B cell (primary cell): Measurements from ENCODE around the gene B3GLCT. TPM values are rescaled to one million over a fixed set of nuclear protein-coding genes. Genes with fewer than 3 reads are reported as not detected.

Source experiments
- ATAC-seq: fragments of 200-7000 bp; cut with Tn5 transposase; one replicate; pipeline ENCODE4 v1.10.0; 2021; ENCODE audit warnings: low read depth, mild to moderate bottlenecking, moderate number of reproducible peaks, moderate library complexity
- CTCF ChIA-PET: fragments of 350-600 bp; sonication (Branson Sonifier 250); formaldehyde crosslinking; loops from one replicate; lab custom pipeline; 2021; ENCODE audit warnings: antibody characterized with exemption, inconsistent platforms; lab: Charles Lee
- POLR2A ChIA-PET: fragments of 350-600 bp; sonication (Branson Sonifier 250); formaldehyde crosslinking; loops from one replicate; lab custom pipeline; 2021; ENCODE audit warnings: antibody characterized with exemption; lab: Charles Lee
- DNase-seq: peaks from one replicate; pipeline ENCODE4 v3.0.0; 2013
- H2AFZ ChIP-seq: 2 replicates; pipeline ENCODE4 v1.6.1; 2012; ENCODE audit warnings: mild to moderate bottlenecking, low read depth, low read length; ENCODE audit not compliant: insufficient read depth, poor library complexity, severe bottlenecking
- H3K27ac ChIP-seq, 2 donors: 1 replicate in 1 of 2; 2 replicates in 1 of 2; pipeline ENCODE4 v1.5.1; 2012 to 2013; ENCODE audit warnings: low read length in 2 of 2, mild to moderate bottlenecking in 2 of 2, moderate library complexity in 1 of 2
- H3K27me3 ChIP-seq, 4 experiments: fragments of 200-600 bp in 1 of 4; sonication (generic) in 1 of 4; replicated peaks in 1 of 4; 1 replicate in 2 of 4; 2 replicates in 2 of 4; pipeline versions ENCODE4 v1.6.1 to v1.7.0; 2013 to 2016; ENCODE audit warnings: low read length in 3 of 4, mild to moderate bottlenecking in 2 of 4, mixed read lengths in 1 of 4, moderate library complexity in 1 of 4; ENCODE audit not compliant: insufficient read depth in 4 of 4, control insufficient read depth in 3 of 4; ENCODE audit errors: control extremely low read depth in 1 of 4
- H3K36me3 ChIP-seq, 2 experiments: replicated peaks in 1 of 2; 1 replicate in 1 of 2; 2 replicates in 1 of 2; pipeline versions ENCODE4 v1.6.1 to v1.7.1; 2013; ENCODE audit warnings: low read length in 1 of 2; ENCODE audit not compliant: insufficient read depth in 2 of 2, control insufficient read depth in 1 of 2; ENCODE audit errors: control extremely low read depth in 1 of 2, extremely low read depth in 1 of 2
- H3K4me1 ChIP-seq, 2 donors: fragments of 200-600 bp in 1 of 2; sonication (generic) in 1 of 2; 1 replicate in 1 of 2; 2 replicates in 1 of 2; pipeline versions ENCODE4 v1.5.1 to v1.6.1; 2013 to 2017; ENCODE audit warnings: low read length in 2 of 2; ENCODE audit not compliant: control insufficient read depth in 2 of 2, insufficient read depth in 2 of 2
- H3K4me2 ChIP-seq: replicated peaks from 2 replicates; pipeline ENCODE3; 2012; ENCODE audit warnings: mild to moderate bottlenecking, low read depth, low read length; ENCODE audit not compliant: poor library complexity, severe bottlenecking
- H3K4me3 ChIP-seq, 5 experiments: fragments of 200-600 bp in 1 of 5; sonication (generic) in 1 of 5; 1 replicate in 3 of 5; 2 replicates in 2 of 5; pipeline versions ENCODE4 v1.5.1 to v1.7.0; 2011 to 2016; ENCODE audit warnings: low read length in 4 of 5, mild to moderate bottlenecking in 4 of 5, low read depth in 2 of 5, control low read depth in 1 of 5, moderate library complexity in 1 of 5; ENCODE audit not compliant: insufficient read depth in 1 of 5; ENCODE audit errors: control extremely low read depth in 1 of 5, extremely low read depth in 1 of 5
- H3K79me2 ChIP-seq: fragments of 200-600 bp; sonication (generic); one replicate; pipeline ENCODE4 v1.6.0; 2016; ENCODE audit warnings: low read length; ENCODE audit not compliant: control insufficient read depth, insufficient read depth
- H3K9ac ChIP-seq: fragments of 200-600 bp; sonication (generic); 2 replicates; pipeline ENCODE4 v1.6.1; 2017; ENCODE audit warnings: mild to moderate bottlenecking, low read length, moderate library complexity
- H3K9me3 ChIP-seq, 3 donors: one replicate each; pipeline versions ENCODE4 v1.6.1 to v1.7.1; 2013; ENCODE audit warnings: low read length in 2 of 3; ENCODE audit not compliant: control insufficient read depth in 2 of 3, insufficient read depth in 1 of 3; ENCODE audit errors: control extremely low read depth in 1 of 3
- H4K20me1 ChIP-seq: 2 replicates; pipeline ENCODE4 v1.6.0; 2012; ENCODE audit warnings: mild to moderate bottlenecking, low read length; ENCODE audit not compliant: insufficient read depth, control insufficient read depth, poor library complexity, severe bottlenecking
- H3K27ac Mint-ChIP-seq: one replicate; pipeline ENCODE4 v1.8.0; 2021; ENCODE audit warnings: mixed read lengths
- H3K27me3 Mint-ChIP-seq: one replicate; pipeline ENCODE4 v1.8.0; 2021; ENCODE audit warnings: mixed read lengths
- H3K4me1 Mint-ChIP-seq: one replicate; pipeline ENCODE4 v1.8.0; 2021; ENCODE audit warnings: mixed read lengths
- H3K4me3 Mint-ChIP-seq: one replicate; pipeline ENCODE4 v1.8.0; 2021; ENCODE audit warnings: mixed read lengths
- H3K9me3 Mint-ChIP-seq: one replicate; pipeline ENCODE4 v1.8.0; 2022; ENCODE audit warnings: mixed read lengths; ENCODE audit not compliant: insufficient read depth
- EZH2 ChIP-seq: IDR thresholded peaks from 2 replicates; pipeline ENCODE4 v1.6.1; 2012; ENCODE audit warnings: borderline replicate concordance, low read depth, mild to moderate bottlenecking, moderate library complexity, low read length; ENCODE audit not compliant: insufficient read depth, poor library complexity, severe bottlenecking
- WGBS: methylation state at CpG from one replicate; pipeline ENCODE4 v1.1.5; 2013; ENCODE audit warnings: missing lambda C conversion rate; ENCODE audit not compliant: insufficient coverage; 5-methylcytosine and 5-hydroxymethylcytosine counted together
- intact Hi-C: fragments of 100-400 bp; cut with micrococcal nuclease; formaldehyde crosslinking; loops from one replicate; pipeline ENCODE4 v1.10.0; 2022
- polyA plus RNA-seq: library from polyadenylated mRNA; depleted of rRNA; stranded (reverse); fragments of >200 nt; gene quantifications from 2 replicates; pipeline ENCODE4 v1.2.3, GENCODE V29; 2012
- total RNA-seq, 2 donors: library from RNA; stranded (reverse); fragments of 120-200 nt in 1 of 2; gene quantifications; 1 replicate in 1 of 2; 2 replicates in 1 of 2; pipeline versions ENCODE4 v1.2.3 to v1.2.4, GENCODE V29; 2013 to 2022
- TF ChIP-seq, protein P1 (sequence below): fragments of 200-600 bp; IDR thresholded peaks from one replicate; pipeline ENCODE4 v1.8.0; 2022; ENCODE audit warnings: antibody characterized with exemption, mild to moderate bottlenecking

B3GLCT gene
- total and polyA plus RNA-seq, 2 donors (not counting 1 experiment from before 2014, with no cell fraction given) = 1.4 to 6.2 TPM

DNA sequence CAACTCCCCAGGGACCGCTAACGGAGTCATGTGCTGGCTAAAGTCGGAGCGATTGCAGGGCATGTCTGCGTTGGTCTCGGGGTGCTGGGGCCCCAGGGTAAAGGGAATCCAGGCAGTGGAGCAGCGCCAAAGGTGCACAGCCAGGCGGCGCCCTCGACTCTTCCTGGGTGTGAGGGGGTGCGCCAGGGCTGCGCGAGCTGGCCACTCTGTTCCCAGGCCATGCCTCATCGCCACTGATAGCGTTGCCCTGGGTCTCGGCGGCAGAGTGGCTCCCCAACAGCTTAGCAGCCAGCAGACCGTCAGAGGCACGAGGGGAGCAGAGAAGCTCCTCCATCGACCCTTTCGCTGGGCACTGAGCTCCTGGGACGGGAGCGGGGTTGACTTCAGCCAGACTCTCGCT, 152.7 kb downstream of the B3GLCT start:
- no peak overlapping the region for H3K4me3 ChIP-seq
- ChIA-PET POLR2A (no interaction called here), CTCF (no interaction called here)
- Mint-ChIP-seq H3K4me1 (no peaks in the 10 kb centered on the region), H3K27me3 (peaks cover 11% of the 10 kb centered on the region), H3K4me3 (no peak overlapping the region), H3K9me3 (peaks cover 13% of the 10 kb centered on the region), H3K27ac (no peak overlapping the region)
- TF ChIP-seq, protein P1, sequence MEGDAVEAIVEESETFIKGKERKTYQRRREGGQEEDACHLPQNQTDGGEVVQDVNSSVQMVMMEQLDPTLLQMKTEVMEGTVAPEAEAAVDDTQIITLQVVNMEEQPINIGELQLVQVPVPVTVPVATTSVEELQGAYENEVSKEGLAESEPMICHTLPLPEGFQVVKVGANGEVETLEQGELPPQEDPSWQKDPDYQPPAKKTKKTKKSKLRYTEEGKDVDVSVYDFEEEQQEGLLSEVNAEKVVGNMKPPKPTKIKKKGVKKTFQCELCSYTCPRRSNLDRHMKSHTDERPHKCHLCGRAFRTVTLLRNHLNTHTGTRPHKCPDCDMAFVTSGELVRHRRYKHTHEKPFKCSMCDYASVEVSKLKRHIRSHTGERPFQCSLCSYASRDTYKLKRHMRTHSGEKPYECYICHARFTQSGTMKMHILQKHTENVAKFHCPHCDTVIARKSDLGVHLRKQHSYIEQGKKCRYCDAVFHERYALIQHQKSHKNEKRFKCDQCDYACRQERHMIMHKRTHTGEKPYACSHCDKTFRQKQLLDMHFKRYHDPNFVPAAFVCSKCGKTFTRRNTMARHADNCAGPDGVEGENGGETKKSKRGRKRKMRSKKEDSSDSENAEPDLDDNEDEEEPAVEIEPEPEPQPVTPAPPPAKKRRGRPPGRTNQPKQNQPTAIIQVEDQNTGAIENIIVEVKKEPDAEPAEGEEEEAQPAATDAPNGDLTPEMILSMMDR = no peak
- no peak for TF ChIP-seq EZH2
- no peaks in the 10 kb centered on the region for H3K79me2 ChIP-seq
- ATAC-seq (no peak), DNase-seq (no peak)
- H2AFZ ChIP-seq = no peak overlapping the region
- no peak overlapping the region for H3K9ac ChIP-seq
- no peaks in the 10 kb centered on the region for H3K4me1 ChIP-seq
- no peaks in the 10 kb centered on the region for H3K36me3 ChIP-seq
- H3K27me3 ChIP-seq = no peaks in the 10 kb centered on the region
- H3K4me2 ChIP-seq = no peak overlapping the region
- 35% methylated on average over 24 of the region's 24 CpGs for WGBS
- intact Hi-C loops = no loop called here
- no peaks in the 10 kb centered on the region for H4K20me1 ChIP-seq
- peaks cover 0 to 21% (median 19%) of the 10 kb centered on the region in 3 donors for H3K9me3 ChIP-seq
- no peak overlapping the region for H3K27ac ChIP-seq

DNA sequence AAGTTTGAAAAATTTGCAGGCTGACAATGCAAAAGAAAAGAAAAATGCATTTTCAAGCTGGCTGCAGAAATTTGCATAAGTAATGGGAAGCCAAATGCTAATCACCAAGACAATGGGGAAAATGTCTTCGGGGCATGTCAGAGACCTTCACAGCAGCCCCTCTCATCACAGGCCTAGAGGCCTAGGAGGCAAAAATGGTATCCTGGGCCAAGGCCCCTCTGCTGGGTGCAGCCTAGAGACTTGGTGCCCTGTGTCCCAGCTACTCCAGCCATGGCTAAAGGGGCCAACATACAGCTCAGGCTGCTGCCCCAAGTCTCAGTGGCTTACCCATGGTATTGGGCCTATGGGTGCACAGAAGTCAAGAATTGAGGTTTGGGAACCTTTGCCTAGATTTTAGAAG, 155.2 kb downstream of the B3GLCT start:
- CTCF ChIA-PET = no interaction called here
- TF ChIP-seq EZH2 = no peak
- TF ChIP-seq, protein P1 = no peak
- Mint-ChIP-seq H3K9me3 (peaks cover 13% of the 10 kb centered on the region), H3K4me3 (no peak overlapping the region), H3K4me1 (no peaks in the 10 kb centered on the region), H3K27me3 (peaks cover 11% of the 10 kb centered on the region), H3K27ac (no peak overlapping the region)
- Histone ChIP-seq H3K4me2 (no peak overlapping the region), H3K27me3 (no peaks in the 10 kb centered on the region), H3K27ac (no peak overlapping the region), H3K4me3 (no peak overlapping the region), H3K9ac (no peak overlapping the region), H4K20me1 (no peaks in the 10 kb centered on the region), H3K4me1 (no peaks in the 10 kb centered on the region), H3K9me3 (peaks cover 0 to 21% (median 19%) of the 10 kb centered on the region in 3 donors), H3K36me3 (no peaks in the 10 kb centered on the region), H3K79me2 (no peaks in the 10 kb centered on the region), H2AFZ (no peak overlapping the region)
- POLR2A ChIA-PET = no interaction called here
- ATAC-seq (no peak), DNase-seq (no peak)
- no CpG with 5 or more reads among the region's 1 CpG for WGBS
- intact Hi-C loops = no loop called here
